ENCODE measurements around the gene KAT6B.

GRCh38 chr10:74875966-74876365, 49.6 kb downstream of the KAT6B start:
- TF ChIP-seq CTCF (IDR thresholded peaks at IDR 0.05) = no peak
- no peak for TF ChIP-seq ZFX (IDR thresholded peaks at IDR 0.05; ENCODE audit: borderline replicate concordance)

Data from 22Rv1 (cell line).